NCI-H446 (cell line): ENCODE measurements around the gene SLAMF8.

Experiments used
- DNase-seq, 2 experiments: peaks; one replicate each; lab custom pipeline; 2025; lab: John Stamatoyannopoulos, UW

The SLAMF8 gene

DNA sequence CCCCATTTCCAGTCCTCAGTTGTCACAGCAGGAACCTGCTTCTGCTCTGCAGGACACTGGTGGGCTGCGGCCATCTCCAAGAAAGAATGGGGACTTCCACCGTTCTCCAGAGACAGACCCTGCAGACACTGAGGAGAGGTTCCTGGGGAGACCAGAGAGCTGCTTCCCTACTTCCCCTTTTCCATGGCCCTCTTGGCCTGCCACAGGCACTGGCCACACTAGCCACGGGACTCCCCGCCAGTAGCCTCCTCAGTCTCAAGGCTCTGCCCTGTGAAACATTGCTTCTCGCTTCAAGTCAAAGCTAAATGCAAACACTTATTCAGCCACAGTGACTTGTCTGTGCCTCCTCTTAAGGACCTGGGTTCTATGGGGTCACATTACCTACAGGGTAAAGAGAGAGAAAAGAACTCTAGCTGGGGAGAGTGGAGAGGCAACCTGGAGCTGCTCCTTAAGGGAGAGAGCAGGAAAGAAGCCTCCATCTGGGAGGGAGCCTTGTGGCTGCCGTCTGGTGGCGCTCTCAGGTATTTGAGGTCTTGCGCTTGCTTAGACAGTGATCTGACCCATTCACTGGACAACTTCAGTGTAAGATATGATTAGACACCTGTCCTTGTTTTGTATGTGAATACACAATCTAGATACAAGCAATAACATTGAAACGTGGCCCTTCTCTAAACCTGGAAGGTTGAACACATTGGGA, 5.4 kb upstream of the SLAMF8 start:
- DNase-seq, result no peak

DNA sequence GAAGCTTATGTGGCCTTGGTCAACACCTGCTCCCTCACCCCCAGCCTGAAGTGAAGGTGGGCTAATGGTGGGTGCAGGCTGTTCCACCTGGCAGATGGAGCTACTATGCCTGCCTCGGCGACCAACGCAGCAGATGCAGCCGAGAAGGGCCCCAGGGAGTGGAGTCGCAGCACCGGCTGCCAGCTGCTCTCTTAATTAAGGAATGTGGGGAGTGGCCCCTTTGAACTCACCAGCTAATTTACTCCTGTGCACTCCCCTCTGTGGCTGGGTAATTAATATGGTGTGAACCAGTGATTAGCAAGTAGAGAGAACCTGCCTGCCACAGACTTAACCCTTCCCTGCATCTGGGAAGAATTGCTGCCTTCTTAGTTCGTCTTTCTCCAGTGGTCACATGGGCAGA, 3.3 kb upstream of the SLAMF8 start:
- no peak for DNase-seq

DNA sequence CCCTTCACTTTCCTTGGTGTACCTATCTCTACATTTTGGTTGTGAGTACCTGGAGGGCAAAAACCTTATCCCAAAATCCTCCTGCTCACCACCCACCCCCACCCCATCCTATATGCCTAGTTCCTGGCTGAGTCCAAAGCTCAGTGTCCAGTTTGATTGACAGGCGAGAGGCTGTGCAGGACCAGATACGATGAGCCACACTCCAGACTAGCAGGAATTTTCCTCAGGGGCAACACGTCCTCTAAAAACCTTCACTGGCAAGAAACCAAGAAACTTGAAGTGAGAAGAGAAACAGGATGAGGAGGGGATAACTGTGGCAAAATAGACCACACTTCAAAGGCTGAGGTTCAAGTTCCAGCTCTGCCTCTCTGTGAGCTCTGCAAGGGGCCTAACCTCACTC, 1.1 kb upstream of the SLAMF8 start:
- no peak for DNase-seq

DNA sequence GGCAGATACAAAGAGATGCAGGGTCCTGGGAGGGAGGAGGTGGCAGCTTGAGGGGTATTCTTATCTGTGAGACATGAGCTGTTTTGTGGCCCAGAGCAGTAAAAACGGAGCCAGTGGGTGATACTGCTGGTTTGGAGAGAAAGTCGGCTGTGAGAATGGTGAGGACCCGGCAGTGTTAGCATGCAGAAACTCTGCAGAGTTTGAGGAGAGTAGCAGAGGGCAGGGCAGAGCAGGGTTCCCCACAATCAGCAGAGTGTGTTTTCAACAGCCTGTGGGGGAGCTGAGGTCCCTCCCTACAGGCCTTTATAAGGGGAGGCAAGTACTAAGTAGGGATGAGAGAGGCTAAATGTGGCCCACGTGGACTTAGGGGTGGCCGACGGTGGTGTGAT, 423 bp downstream of the SLAMF8 start:
- DNase-seq, result no peak

DNA sequence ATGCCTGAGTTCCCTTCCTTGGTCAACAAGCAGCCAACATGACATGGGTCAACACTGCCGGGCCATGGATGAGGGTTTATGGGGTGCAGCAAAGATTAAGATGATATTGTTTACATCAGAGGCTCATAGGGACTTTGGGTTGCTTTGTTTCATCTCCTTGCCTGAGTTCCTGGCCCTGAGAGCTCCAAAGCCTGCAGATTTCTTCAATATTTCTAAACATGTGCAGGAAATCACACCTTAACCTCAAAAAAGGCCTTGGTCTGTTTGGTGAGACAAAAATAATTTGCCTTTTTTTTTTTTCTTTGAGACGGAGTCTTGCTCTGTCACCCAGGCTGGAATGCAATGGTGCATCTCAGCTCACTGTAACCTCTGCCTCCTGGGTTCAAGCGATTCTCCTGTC, 876 bp downstream of the SLAMF8 start:
- no peak for DNase-seq

DNA sequence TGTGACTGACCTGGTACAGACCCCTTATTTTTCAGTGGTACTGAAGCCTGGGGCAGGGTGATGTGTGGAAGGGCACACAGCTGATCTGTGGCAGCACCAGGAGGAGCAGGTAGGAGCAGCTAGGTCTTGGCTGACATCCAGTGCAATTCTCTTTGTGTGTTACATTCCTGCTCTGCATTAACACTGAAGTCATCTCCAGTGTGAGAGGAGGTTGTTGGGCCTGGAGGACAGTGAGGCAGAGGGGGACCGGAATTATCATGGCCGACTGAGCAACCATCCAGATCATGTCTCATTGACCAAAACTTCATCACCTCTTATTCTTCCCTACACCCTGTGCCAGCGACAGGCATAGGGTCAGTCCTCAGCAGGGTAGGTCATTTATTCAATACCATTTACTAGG, 1.5 kb downstream of the SLAMF8 start:
- DNase-seq, result no peak

DNA sequence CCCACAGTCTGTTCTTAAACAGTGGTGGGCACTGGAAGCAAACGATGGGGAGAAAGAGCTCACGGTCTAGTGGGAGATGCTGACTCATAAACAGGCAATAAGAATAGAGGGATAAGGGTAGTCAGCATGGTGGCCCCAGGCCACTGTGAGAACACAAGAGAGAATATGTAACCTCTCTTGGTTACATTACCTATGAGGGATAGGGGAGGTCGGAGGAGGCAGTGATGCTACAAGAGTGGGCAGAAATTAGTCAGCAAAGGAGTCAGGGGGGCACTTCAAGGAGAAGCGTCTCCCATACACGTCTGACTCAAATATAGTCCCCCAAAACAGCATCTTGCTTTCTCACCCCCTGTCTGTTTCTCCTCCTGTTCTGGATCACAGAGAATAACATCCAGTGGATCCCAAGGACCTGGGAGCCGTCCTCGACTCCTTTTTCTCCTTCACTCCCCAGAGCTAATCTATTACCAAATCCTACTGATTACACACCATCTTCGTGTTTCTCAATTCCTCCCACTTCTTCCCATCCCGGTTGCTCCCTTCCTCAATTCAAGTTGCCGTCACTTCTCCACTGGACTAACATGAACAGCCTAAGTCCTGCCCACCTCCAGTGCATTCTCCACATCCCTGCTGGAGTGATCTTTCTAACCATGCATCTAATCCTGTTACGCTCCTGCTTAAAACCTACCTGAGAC, 2.1 kb downstream of the SLAMF8 start:
- DNase-seq, result no peak

DNA sequence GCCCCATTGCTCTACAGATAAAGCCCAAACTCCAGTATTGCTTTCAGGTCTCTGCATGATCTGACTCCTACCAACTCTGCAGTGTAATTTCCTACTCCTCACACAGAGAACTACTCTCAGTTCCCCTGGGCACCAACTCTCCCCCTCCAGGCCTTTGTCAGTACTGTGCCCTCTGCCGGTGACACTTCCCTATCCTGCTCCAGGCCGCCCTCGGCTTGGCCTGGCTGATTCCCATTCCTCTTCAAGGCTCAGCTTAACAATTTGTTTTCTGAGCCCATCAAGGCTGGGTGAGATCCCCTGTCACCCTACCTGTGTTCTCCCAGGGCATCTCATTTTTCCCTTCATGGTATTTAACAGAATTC, 2.6 kb downstream of the SLAMF8 start:
- no peak for DNase-seq

DNA sequence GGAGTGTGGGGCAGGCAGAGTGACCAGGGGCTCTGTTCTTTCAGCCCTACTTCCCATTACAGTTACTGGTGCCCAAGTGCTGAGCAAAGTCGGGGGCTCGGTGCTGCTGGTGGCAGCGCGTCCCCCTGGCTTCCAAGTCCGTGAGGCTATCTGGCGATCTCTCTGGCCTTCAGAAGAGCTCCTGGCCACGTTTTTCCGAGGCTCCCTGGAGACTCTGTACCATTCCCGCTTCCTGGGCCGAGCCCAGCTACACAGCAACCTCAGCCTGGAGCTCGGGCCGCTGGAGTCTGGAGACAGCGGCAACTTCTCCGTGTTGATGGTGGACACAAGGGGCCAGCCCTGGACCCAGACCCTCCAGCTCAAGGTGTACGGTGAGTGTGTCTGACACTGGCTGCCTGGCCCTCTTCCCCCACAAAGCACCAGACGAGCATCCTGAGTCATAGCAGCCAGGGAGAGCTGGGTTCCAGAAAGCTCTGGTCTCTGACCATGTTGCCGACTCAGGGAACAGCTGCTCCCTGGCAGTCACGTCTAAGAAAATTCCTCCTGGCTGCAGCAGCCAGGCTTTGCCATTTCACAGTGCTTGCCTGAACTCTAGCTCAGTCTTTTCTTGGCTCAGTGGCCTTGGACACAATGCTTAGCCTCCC, 3.3 kb downstream of the SLAMF8 start:
- DNase-seq, result peak in 1 of 2 experiments; percentile 70

DNA sequence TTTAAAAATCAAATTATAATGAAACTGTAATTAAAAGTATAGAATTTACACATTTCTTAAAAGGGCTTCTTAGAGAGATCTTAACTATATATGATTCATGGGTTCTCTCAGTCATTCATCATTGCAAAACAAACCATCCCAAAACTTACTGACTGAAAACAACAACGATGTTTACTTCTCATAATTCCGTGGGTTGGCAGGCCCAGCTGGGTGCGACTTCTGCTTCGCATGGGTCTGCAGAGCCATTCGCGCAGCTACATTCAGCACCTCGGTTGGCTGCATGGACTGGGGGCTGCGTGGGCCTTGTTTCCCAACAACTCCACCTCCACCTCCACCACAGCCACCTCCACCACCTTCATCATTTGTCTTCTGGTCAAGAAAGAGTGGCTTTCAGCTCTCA, 4.0 kb downstream of the SLAMF8 start:
- DNase-seq, result no peak

DNA sequence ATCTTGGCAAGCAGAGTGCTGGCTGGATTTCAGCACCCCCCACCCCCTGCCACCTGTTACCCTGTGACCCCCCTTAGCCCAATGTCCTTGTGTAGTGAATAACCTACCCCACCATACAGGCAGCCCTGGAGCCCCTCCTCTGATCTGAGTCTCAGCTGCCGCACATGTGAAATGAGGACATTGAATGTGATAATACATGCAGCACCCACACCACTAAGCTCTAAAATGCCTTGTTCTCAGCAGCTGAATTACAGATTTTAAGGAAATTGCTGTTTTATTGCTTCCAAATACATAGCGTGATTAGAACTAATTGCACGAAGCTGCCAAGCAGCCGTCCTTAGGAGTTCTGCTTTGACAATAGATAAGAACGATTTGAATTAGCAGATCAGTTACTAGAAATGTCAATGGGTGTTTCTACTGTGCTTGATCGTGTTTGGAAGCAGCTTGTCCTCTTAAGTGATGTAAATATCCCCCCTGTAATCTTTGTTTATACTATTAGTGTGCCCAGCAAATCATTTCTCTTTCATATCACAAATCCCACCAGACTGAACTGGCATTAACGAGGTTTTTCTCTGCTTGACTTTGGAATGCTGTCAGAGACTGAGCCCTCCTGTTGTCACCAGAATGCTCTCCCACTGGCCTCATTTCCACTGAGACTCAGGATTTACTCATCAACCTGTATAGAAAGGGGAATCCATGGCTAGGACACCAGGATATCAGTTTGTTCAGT, 4.9 kb downstream of the SLAMF8 start:
- no peak for DNase-seq

DNA sequence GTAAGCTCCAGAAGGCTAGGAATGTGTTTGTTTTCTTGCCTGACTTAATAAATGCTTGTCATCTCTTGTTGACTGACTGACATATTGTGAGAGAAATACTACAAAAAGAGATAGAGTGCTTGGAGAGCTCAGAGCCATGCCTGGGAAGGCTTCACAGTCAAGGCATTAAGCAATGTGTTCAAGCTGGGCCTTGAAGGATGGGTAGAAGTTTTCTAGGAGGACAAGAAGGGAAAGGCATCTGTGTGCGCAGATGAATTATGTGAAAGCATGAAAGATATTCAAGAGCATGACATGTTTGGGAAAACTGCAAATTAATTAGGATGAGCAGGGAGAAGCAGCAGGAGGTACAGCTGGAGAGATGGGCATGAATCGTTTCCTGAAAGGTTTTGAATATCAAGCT, 5.6 kb downstream of the SLAMF8 start:
- DNase-seq, result no peak

DNA sequence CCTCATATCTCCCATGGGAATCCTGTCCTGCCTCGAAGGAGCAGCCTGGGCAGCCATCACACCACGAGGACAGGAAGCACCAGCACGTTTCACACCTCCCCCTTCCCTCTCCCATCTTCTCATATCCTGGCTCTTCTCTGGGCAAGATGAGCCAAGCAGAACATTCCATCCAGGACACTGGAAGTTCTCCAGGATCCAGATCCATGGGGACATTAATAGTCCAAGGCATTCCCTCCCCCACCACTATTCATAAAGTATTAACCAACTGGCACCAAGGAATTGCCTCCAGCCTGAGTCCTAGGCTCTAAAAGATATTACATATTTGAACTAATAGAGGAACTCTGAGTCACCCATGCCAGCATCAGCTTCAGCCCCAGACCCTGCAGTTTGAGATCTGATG, 8.7 kb downstream of the SLAMF8 start:
- no peak for DNase-seq

DNA sequence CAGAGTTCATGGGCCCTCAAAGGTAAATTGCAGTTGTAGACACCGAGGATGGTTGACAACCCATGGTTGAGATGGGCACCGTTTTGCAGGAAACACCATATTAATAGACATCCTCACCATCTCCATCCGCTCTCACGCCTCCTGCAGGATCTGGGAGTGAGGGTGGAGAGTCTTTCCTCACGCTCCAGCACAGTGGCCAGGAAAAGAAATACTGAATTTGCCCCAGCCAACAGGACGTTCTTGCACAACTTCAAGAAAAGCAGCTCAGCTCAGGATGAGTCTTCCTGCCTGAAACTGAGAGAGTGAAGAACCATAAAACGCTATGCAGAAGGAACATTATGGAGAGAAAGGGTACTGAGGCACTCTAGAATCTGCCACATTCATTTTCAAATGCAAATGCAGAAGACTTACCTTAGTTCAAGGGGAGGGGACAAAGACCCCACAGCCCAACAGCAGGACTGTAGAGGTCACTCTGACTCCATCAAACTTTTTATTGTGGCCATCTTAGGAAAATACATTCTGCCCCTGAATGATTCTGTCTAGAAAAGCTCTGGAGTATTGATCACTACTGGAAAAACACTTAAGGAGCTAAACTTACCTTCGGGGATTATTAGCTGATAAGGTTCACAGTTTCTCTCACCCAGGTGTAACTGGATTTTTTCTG, 9.3 kb downstream of the SLAMF8 start:
- no peak for DNase-seq

DNA sequence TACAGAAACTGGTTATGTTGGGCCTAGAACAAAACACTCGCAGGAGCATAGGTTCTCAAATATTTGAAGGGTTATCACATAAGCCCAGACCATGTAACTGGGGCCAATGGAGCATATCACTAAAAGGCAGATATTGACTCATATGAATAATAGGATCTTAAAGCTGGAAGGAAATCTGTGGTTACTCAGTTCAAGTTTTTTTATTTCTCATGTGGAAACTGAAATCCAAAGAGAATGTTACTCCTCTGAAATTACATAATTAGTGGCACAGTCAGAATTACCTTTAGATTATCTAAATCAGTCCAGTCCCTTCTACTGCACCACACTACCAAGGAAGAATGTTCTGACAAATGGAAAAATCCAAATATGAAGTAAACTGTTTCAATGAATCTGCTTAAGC, 12.0 kb downstream of the SLAMF8 start:
- no peak for DNase-seq

DNA sequence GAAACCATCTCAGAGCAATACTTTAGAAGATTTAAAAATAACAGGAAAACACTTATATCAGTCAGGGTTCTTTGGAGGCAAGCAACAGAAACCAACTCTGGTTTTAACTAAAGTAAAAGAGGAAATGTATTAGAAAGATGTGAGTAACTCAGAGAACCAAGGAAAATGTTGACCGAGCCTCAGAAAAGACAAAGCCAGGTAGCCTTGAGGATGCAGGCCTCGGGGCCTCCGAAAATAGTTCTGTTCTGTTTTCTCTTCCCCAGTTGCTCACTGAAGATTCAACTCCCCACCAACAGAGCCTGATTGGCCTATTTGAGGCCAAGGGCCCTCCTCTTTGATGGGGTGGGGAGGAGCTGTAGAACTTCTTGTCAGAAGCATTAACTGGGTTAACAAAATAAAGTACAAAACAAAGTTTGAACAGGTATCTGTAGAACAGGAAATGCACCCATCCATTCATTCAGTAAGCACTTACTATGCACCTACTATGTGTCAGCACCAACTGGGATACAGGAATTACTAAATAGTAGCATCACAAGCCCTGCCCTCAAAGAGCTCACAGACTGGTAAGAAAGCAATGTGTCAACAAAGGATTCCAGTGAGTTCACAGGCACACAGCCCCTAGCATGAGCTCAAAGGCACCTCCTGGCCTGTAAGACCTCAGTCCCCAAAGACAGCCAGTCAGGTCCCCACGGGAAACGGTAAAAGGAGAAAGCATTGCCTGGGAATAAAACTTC, 12.6 kb downstream of the SLAMF8 start:
- DNase-seq, result no peak

DNA sequence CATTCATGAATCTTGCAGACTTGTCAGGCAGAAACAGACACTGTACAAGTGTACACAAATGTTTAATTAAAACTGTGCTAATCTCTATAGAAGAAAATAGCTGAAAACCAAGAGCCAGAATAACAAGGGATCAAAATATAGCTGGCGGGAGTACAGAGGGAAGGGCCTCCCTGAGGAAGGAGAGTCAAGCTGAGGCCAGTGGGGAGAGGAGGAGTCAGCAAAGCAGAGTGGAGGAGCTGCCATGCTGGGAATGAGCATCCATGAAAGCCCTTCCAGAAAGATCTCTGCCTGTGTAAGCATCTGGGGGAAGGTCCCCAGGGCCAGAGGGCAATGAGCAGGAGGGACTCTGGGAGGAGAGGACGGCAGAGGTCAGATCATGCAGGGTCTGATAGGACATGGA, 15.1 kb downstream of the SLAMF8 start:
- no peak for DNase-seq

DNA sequence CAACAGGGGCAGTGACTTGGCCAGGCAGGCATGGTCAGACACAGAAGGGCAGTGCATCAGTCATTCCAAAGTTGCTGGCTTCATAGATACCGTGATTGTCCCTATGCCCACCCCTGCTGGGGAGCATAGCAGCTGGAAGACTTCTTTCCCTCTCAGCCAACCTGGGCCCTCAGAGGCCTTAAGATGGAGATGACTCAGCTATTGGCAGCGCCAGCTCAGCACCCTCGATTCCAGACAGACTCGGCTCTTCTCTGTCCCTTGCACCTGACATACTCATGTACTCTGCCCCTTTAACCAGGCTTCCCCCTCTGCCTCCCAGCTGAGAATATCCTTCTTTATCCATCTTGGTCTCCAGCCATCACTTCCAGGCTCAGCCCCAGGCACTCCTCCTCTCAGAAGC, 16.8 kb downstream of the SLAMF8 start:
- no peak for DNase-seq

DNA sequence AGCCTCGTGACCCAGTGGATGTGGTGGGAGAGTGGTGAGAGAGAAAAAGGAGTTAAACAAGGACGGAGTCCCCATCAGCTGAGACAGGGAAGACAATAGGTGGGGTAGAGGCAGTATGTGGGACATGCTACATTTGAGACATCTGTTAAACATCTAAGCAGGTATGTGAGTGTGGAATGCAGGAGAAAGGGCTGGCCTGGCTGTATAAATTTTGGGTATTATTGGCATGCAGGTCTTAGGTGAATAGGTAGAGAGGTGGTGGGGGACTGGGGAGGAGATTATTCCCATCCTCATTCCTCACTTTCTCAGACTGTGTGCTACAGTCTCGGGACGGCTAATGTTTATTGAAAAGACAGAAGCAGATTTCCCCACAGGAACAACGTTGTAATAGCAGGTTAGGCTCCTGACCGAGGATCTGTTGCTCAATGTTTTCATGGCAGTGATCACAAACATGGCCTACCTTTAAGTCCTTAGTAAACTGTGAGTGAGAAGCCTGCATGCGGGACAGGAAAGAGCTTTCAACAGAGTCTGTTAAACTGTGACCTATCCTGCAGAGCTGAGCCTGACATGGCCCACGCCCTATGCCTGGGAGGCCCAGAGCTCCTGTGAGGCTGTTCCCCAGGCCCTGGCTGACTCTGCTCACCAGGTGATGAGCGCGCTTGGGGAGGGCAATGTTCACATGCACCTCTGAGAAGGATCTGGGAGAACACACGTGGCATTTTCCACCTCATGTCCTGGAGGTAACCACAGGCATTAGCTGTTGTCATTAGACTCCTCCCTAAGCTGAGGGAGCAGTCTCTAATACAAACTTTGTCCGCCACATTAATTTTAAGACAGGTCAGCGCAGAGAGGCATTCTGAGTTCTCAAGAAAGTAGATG, 19.3 kb downstream of the SLAMF8 start:
- DNase-seq, result no peak

DNA sequence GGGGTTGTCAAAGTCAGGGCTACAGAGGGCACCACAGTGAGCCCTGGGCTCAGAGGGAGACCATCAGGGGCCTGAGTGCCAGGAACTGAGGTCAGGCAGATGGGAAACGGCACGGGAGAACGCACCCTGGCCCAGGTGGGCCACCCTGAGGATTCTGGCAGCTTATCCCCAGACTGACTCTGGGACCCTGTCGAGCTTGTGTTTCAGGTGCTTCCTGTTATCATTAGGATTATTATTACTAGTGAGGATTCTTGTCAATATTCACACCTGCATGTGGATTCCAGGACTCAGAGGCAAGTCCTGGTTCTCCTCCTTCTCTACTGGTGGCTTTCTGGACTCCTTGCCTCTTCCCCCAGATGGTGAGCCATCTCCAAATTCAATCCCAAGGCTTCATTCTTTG, 20.6 kb downstream of the SLAMF8 start:
- DNase-seq, result no peak

DNA sequence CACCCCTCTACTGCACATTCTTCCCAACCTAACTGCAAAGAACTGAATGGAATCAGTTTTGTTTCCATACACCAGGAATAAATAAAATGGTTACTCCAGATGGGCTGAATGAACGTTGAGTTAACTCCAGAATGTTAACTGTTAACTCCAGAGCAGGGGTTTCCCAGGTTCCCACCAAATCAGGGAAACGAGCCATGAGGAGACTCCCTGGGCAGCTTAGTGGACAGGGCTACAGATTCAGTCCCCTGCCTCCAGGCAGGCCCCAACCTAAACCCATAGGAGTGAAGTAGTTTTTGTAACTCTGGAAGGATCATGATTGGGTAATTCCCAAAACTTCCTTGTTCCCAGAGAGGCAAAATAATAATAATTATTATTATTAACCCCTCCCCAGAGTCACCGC, 21.7 kb downstream of the SLAMF8 start:
- DNase-seq, result no peak
